NOMO-1 (cell line): ENCODE data around the gene MYRF.

ENCODE experiments used
- DNase-seq, 2 experiments: peaks; one replicate each; lab custom pipeline; 2025; ENCODE audit not compliant: unreplicated experiment in 2 of 2; lab: John Stamatoyannopoulos, UW

MYRF gene

GRCh38 chr11:61774411-61774810 lies 22.0 kb downstream of the MYRF start:
- no peak for DNase-seq

GRCh38 chr11:61775106-61775505 lies 22.7 kb downstream of the MYRF start:
- no peak for DNase-seq

- DNase-seq, result no peak
These were observed 23.4 kb downstream of the MYRF start for GRCh38 chr11:61775606-61776554.

GRCh38 chr11:61776561-61777075 lies 24.2 kb downstream of the MYRF start:
- peak; percentile 38 to 58 for DNase-seq

GRCh38 chr11:61777234-61778090 lies 25.0 kb downstream of the MYRF start:
- no peak for DNase-seq

- DNase-seq, result no peak
These were observed 26.0 kb downstream of the MYRF start for GRCh38 chr11:61778357-61778886.

GRCh38 chr11:61778920-61779650 lies 26.6 kb downstream of the MYRF start:
- no peak for DNase-seq

- no peak for DNase-seq
These were observed 27.5 kb downstream of the MYRF start for GRCh38 chr11:61779666-61780525.

GRCh38 chr11:61780581-61781162 lies 28.2 kb downstream of the MYRF start:
- DNase-seq, result no peak

- DNase-seq, result no peak
These were observed 29.1 kb downstream of the MYRF start for GRCh38 chr11:61781585-61781984.

GRCh38 chr11:61782299-61782698 lies 29.9 kb downstream of the MYRF start:
- DNase-seq, result no peak

- DNase-seq, result no peak
These were observed 30.4 kb downstream of the MYRF start for GRCh38 chr11:61782841-61783240.

- DNase-seq, result no peak
These were observed 31.5 kb downstream of the MYRF start for GRCh38 chr11:61783717-61784505.

GRCh38 chr11:61784506-61784805 lies 32.0 kb downstream of the MYRF start:
- DNase-seq, result no peak

GRCh38 chr11:61785837-61786402 lies 33.5 kb downstream of the MYRF start:
- DNase-seq, result no peak

GRCh38 chr11:61787928-61788491 lies 35.6 kb downstream of the MYRF start:
- peak in 1 of 2 experiments; percentile 15 for DNase-seq

GRCh38 chr11:61791737-61792309 lies 39.4 kb downstream of the MYRF start:
- peak; percentile 46 to 56 for DNase-seq
